HPDE6-E6E7 (cell line): ENCODE measurements around the gene HOXB3.

Source experiments
- DNase-seq: peaks from one replicate; pipeline ENCODE4 v3.0.0; 2011; ENCODE audit warnings: missing footprints; ENCODE audit errors: extremely low spot score

Gene HOXB3

GRCh38 chr17:48597778-48598631 lies 8.0 kb upstream of the HOXB3 start:
- no peak for DNase-seq

DNA sequence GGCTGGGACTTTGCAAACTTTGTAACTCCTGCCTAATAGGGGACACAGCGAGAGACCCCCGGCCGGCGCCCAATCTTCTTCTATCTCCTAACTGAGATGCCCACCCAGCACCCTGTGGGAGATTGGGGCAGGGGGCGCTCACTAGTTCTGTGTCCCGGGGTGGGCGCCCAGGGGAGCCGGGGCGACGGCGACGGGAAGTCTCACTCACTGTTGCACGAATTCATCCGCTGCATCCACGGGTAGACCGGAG lies 7.4 kb upstream of the HOXB3 start:
- no peak for DNase-seq

GRCh38 chr17:48596735-48597527 lies 6.9 kb upstream of the HOXB3 start:
- no peak for DNase-seq

GRCh38 chr17:48596000-48596734 lies 6.1 kb upstream of the HOXB3 start:
- DNase-seq, result no peak

GRCh38 chr17:48595278-48595999 lies 5.4 kb upstream of the HOXB3 start:
- DNase-seq, result no peak

DNA sequence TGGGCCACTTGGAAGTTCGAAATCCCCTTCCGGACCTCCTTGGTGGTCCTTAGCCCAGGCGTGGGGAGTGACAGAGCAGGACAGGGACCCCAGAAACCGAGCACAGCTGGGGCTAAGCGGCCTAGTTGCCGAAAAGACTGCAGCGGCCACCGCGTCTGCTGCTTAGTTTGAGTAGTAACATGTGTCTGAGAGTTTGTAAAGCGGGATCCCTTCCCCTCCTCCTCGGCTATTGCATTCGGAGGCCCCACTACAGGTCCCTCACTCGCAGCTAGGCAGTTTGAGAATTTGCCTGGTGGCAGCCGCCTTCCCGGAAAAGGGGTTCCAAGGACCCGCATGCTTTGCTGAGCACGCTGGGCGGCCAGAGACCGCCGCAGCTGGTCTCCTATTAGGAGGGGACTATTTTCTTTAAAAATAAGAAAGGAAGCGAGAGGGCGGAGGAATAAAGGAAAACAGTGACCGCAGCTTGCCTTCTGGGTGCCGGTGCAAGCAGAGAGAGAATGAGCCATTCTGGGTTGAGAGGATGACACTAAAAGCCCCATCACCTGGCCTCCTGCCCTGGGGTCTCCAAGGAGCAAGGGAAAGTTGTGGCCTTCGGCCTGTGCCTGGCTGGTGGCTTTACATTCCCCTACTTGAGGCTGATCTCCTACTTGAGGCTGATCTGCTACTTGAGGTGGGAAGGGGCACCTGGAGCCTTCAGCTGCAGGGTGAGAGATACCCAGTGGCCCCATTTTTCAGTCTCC lies 4.7 kb upstream of the HOXB3 start:
- no peak for DNase-seq

DNA sequence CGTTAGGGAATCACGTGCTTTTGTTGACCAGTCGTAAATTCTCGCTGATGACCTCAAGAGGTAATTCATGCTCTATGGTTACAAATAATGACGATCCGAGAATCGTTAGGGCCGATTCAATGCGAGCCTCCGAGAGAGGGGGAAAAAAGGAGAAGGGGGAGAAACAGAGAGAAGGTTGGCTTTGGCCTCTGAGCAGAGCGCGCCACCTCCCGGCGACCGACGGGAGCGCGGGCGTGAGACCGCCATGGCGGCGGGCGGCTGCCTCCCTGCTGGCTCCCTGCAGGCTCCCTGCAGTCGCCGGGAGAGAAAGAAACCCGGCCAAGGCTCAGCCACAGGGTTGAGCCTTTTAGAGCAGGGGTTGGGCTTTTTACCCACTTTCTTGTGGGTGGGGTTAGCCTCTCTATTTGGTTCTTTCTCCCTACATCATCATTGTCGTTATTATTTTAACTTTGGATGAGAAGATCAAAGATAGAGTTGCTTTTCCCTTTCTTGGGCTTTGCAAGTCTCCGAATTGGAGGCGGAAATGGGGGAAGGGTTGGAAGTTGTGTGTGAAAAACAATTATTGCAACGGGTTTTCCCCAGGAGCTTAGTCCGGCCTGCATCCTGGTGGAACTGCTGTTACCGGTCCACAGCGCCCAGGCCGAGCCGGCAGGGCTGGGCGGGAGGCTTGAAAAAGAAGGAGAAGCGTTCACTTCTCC lies 3.9 kb upstream of the HOXB3 start:
- DNase-seq, result peak; percentile 80

- no peak for DNase-seq
Observed at GRCh38 chr17:48593126-48593829, 3.2 kb upstream of the HOXB3 start, which contains the start of gene HOXB5. Gene HOXB5, minus strand, starts transcription at chr17:48593779. Its CDS starts 97 bp downstream, at chr17:48593682.

DNA sequence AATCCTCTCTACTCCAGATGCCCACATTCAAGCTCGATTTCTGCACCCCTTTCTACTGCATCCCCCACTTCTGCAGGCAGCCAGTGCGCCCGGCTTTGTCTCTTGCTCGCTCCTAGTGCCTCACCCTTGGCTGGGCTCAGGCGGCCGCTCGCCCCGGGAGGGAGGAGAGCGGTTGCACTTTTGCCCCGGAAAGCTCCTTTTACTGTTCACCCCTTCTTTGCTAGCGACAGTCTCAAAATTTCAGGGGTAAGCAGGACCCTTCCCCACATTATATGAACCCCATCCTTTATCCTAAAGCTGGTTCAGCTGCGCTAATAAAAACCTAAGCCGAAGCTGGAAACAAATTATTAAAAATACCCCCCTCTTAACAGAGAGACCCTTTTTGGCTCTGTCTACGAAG lies 2.5 kb upstream of the HOXB3 start:
- DNase-seq, result no peak

GRCh38 chr17:48592057-48592514 lies 2.0 kb upstream of the HOXB3 start:
- no peak for DNase-seq

DNA sequence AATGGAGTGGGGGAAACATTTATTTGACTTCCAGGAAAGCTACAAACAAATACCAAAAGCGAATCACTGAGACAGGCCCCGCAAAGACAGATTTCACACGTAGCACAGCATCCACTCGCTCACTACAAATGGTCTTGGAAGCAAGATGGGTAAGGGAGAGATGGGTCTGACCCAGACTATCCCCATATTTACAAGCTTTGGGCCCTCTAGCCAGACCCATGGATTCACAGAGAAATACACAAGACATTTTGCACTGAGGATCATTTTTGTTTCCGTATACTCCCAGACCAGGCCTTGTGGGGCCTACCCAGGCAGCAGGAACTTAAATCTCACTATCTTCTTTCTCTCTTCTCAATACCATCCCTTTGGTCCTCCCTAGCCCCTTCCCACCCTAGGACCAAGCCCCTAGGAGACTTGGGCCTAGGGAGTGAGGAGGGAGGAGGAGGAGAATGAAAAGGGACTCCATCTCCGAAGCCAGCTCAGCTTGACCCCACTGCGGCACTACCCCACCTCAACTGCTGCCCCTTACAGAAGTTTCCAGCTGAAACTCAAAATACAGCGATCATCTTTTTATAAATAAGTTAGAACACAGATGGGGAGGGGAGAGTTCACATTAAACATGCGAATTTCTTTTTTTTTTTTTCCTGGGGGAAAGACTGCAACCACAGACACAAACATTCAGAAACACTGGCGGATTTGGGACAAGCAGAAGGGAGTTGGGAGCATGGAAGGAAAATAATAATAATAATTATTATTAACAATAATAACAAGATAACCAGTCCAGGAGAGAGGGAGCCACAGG lies 1.4 kb upstream of the HOXB3 start:
- DNase-seq, result no peak

- DNase-seq, result no peak
Observed at GRCh38 chr17:48590607-48591161, 643 bp upstream of the HOXB3 start.

DNA sequence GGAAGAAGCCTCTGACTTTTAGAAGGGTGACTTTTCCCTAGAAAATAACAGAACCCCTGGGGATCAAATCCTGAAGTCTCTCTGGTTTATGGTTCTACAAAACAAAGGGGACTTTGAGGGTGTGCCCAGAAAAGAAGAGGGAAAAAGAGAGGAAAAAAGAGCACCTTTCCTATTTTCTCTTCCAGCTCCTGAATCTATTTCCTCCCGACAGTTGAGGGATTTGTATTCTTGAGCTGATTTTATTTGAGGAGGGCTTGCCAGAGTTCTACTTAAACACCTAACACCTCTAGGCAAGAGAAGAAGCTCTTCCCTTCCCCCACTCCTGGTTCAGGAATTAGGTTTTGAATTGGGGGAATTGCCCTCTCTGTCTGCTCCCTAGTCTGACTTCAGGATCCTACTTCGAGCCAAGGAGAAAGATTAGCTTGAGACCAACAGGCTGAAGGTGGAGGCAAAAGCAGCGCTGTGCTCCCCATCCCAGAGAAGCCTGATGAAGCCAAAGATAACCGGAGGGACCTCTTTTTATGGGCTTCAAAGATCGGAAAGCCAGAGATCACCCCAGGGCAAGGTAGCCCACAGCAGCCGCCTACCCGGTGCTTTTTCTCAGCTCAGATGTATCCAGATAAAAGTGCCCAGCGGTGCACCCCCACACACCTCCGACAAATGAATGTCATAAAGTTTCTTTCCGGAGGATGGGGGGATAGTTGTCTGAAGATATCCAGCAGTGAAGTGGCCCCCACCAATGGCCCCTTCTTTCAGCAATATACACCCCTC lies 796 bp downstream of the HOXB3 start:
- DNase-seq, result no peak

- no peak for DNase-seq
Observed at GRCh38 chr17:48588528-48588927, 1.5 kb downstream of the HOXB3 start.

GRCh38 chr17:48588074-48588415 lies 2.0 kb downstream of the HOXB3 start:
- DNase-seq, result no peak

DNA sequence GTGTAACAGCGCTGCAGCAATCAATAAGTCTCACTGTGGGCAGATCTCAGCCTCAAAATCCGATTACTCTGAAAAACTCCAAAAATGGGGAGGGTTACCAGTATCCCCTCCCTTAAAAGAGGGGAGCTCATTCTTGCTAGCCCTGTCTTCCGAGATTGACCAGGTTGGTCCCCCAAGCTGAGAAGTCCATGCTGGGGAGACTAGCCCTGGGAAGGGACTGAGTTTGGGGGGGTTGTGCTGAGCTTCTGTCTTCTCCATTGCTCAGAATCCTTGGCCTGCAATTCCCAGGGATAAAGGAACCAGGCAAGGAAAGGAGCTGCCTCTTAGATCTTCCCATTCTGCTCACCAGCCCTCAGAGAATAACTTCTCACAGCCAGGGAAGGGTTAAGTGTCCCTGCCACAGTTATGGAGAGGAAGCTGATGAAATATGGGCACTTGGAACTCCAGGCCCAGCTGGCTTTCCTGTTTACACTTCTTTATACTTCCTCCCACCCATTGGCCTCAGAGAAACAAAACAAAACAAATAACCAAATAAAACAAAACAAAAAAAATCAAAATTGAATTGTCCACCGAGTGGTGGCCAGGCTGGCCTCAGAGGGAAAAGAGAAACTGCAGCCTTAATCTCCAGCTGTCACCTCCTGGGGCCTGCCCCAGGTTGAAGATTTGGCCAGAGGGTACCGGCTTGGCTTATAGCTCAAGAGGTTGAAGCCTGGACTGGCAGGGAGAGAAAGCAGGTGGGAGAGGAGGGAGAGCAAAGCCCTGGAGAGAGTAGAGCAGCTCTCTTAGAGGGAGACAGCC lies 2.6 kb downstream of the HOXB3 start:
- no peak for DNase-seq
